GM23338 (cell line): ENCODE measurements around the gene RPS19BP1. TPM values are rescaled to one million over a fixed set of nuclear protein-coding genes. Genes with fewer than 3 reads are reported as not detected.

Source experiments
- ATAC-seq: fragments of 200-7000 bp; cut with Tn5 transposase; 3 replicates; pipeline ENCODE4 v1.9.1; 2020
- DNase-seq: peaks from one replicate; pipeline ENCODE4 v3.0.0-alpha.2; 2015; ENCODE audit warnings: low spot score
- H2AFZ ChIP-seq: fragments of 200-600 bp; sonication (generic); 2 replicates; pipeline ENCODE4 v1.8.0; 2016; ENCODE audit warnings: antibody characterized with exemption, mild to moderate bottlenecking, moderate library complexity
- H3F3A ChIP-seq: fragments of 200-600 bp; sonication (generic); replicated peaks from 2 replicates; pipeline ENCODE4 v1.8.0; 2017; ENCODE audit warnings: antibody characterized with exemption, mixed run types, low read depth
- H3K27ac ChIP-seq: fragments of 200-600 bp; sonication (generic); 2 replicates; pipeline ENCODE4 v1.6.1; 2016; ENCODE audit warnings: low read depth
- H3K27me3 ChIP-seq: fragments of 200-600 bp; sonication (generic); 2 replicates; pipeline ENCODE4 v1.8.0; 2016; ENCODE audit warnings: mild to moderate bottlenecking, mixed run types, moderate library complexity; ENCODE audit not compliant: insufficient read depth
- H3K36me3 ChIP-seq: fragments of 200-600 bp; sonication (generic); 2 replicates; pipeline ENCODE4 v1.8.0; 2016; ENCODE audit warnings: mild to moderate bottlenecking; ENCODE audit not compliant: insufficient read depth
- H3K4me1 ChIP-seq: fragments of 200-600 bp; sonication (generic); 2 replicates; pipeline ENCODE4 v1.8.0; 2016; ENCODE audit warnings: mild to moderate bottlenecking, moderate library complexity; ENCODE audit not compliant: insufficient read depth
- H3K4me2 ChIP-seq: fragments of 200-600 bp; sonication (generic); 2 replicates; pipeline ENCODE4 v1.7.1; 2017; ENCODE audit warnings: mixed run types
- H3K4me3 ChIP-seq: fragments of 200-600 bp; sonication (generic); 2 replicates; pipeline ENCODE4 v1.6.1; 2016; ENCODE audit warnings: mixed run types
- H3K79me2 ChIP-seq: fragments of 200-600 bp; sonication (generic); replicated peaks from 2 replicates; pipeline ENCODE4 v1.8.0; 2017; ENCODE audit warnings: mild to moderate bottlenecking; ENCODE audit not compliant: insufficient read depth
- H3K9me2 ChIP-seq: fragments of 200-600 bp; sonication (generic); 2 replicates; pipeline ENCODE4 v1.8.0; 2017; ENCODE audit not compliant: insufficient read depth
- H4K20me1 ChIP-seq: fragments of 200-600 bp; sonication (generic); replicated peaks from 2 replicates; pipeline ENCODE4 v1.8.0; 2017; ENCODE audit warnings: mild to moderate bottlenecking; ENCODE audit not compliant: insufficient read depth
- H3K27ac Mint-ChIP-seq: 2 replicates; pipeline ENCODE4 v1.8.0; 2020; ENCODE audit warnings: inconsistent platforms, mild to moderate bottlenecking, moderate library complexity, mixed read lengths
- H3K27me3 Mint-ChIP-seq: 3 replicates; pipeline ENCODE4 v1.8.0; 2022; ENCODE audit warnings: low read depth, mild to moderate bottlenecking, moderate library complexity, mixed read lengths, inconsistent platforms; ENCODE audit not compliant: insufficient read depth, poor library complexity
- H3K36me3 Mint-ChIP-seq: 3 replicates; pipeline ENCODE4 v1.8.0; 2021; ENCODE audit warnings: low read depth, mild to moderate bottlenecking, inconsistent platforms, moderate library complexity, mixed read lengths
- H3K4me1 Mint-ChIP-seq: 3 replicates; pipeline ENCODE4 v1.8.0; 2020; ENCODE audit warnings: mild to moderate bottlenecking, inconsistent platforms, mixed read lengths
- H3K4me3 Mint-ChIP-seq: 3 replicates; pipeline ENCODE4 v1.8.0; 2021; ENCODE audit warnings: moderate library complexity, mild to moderate bottlenecking, inconsistent platforms, mixed read lengths
- H3K9me3 Mint-ChIP-seq: 3 replicates; pipeline ENCODE4 v1.8.0; 2020; ENCODE audit warnings: moderate library complexity, mild to moderate bottlenecking, inconsistent platforms, mixed read lengths
- CREB1 ChIP-seq: fragments of 250-450 bp; sonication (Bioruptor Pico); IDR thresholded peaks from 2 replicates; pipeline ENCODE4 v1.5.0; 2020; ENCODE audit warnings: low read depth, mild to moderate bottlenecking, moderate library complexity
- CTCF ChIP-seq, 2 experiments: fragments of 200-600 bp in 1 of 2; sonication (generic) in 1 of 2; conservative IDR thresholded peaks; 2 replicates each; pipeline versions ENCODE4 v1.5.1 to v1.6.1; 2016 to 2017; ENCODE audit warnings: antibody characterized with exemption in 2 of 2, low read depth in 2 of 2, mild to moderate bottlenecking in 2 of 2, moderate library complexity in 1 of 2
- EZH2 ChIP-seq: fragments of 200-600 bp; sonication (generic); IDR thresholded peaks from one replicate; pipeline ENCODE4 v1.8.0; 2017; ENCODE audit warnings: antibody characterized with exemption, mild to moderate bottlenecking, low read depth; ENCODE audit not compliant: unreplicated experiment
- EZH2phosphoT487 ChIP-seq: fragments of 200-600 bp; sonication (generic); IDR thresholded peaks from one replicate; pipeline ENCODE4 v1.8.1; 2018; ENCODE audit warnings: antibody characterized with exemption; ENCODE audit not compliant: unreplicated experiment
- JUNB ChIP-seq: IDR thresholded peaks from one replicate; pipeline ENCODE4 v1.6.1; 2016; ENCODE audit warnings: antibody characterized with exemption; ENCODE audit not compliant: unreplicated experiment
- NANOG ChIP-seq: IDR thresholded peaks from 2 replicates; pipeline ENCODE4 v1.6.1; 2016; ENCODE audit warnings: antibody characterized with exemption, borderline replicate concordance
- POLR2AphosphoS5 ChIP-seq: IDR thresholded peaks from 2 replicates; pipeline ENCODE4 v1.6.1; 2016; ENCODE audit warnings: antibody characterized with exemption, low read depth
- REST ChIP-seq: IDR thresholded peaks from one replicate; pipeline ENCODE4 v1.6.1; 2018; ENCODE audit warnings: antibody characterized with exemption; ENCODE audit not compliant: unreplicated experiment
- STAT1 ChIP-seq: IDR thresholded peaks from one replicate; pipeline ENCODE4 v1.6.1; 2016; ENCODE audit warnings: antibody characterized with exemption; ENCODE audit not compliant: unreplicated experiment
- ZNF114 ChIP-seq: fragments of 250-450 bp; sonication (Bioruptor Pico); IDR thresholded peaks from 2 replicates; pipeline ENCODE4 v1.5.0; 2020; ENCODE audit warnings: mild to moderate bottlenecking, moderate library complexity
- ZNF331 ChIP-seq: fragments of 250-450 bp; sonication (Bioruptor Pico); IDR thresholded peaks from 2 replicates; pipeline ENCODE4 v1.5.0; 2020; ENCODE audit warnings: low read depth, mild to moderate bottlenecking, moderate library complexity
- ZNF462 ChIP-seq: fragments of 250-450 bp; sonication (Bioruptor Pico); IDR thresholded peaks from 2 replicates; pipeline ENCODE4 v1.5.0; 2020; ENCODE audit warnings: mild to moderate bottlenecking, moderate library complexity
- polyA plus RNA-seq: library from polyadenylated mRNA; unstranded; fragments of >200 nt; fragmentation: Nextera tagmentation; extraction: Ambion mirVana; gene quantifications from 2 replicates; pipeline ENCODE4 v1.2.1, GENCODE V29; 2016
- total RNA-seq: library from RNA; depleted of rRNA; stranded (reverse); fragments of >200 nt; shearing (Covaris generic); gene quantifications from 2 replicates; pipeline ENCODE4 v1.2.3, GENCODE V29; 2014
- TF ChIP-seq, protein P1 (sequence below): IDR thresholded peaks from 2 replicates; pipeline ENCODE4 v1.6.1; 2016; ENCODE audit warnings: antibody characterized with exemption

The RPS19BP1 gene
- total and polyA plus RNA-seq, 2 experiments from 2014 or later, result 153 to 215 TPM

GRCh38 chr22:39558950-39559349 is 26.4 kb upstream of the RPS19BP1 start:
- peaks cover 11% of the 10 kb centered on the region; the same call in 1 of the 2 replicates for H4K20me1 ChIP-seq
- H3K9me3 Mint-ChIP-seq, result no peaks in the 10 kb centered on the region
- H3K4me2 ChIP-seq, result no peak overlapping the region
- no peaks in the 10 kb centered on the region for H3K79me2 ChIP-seq
- no peak overlapping the region for H3K4me3 ChIP-seq
- ATAC-seq (no peak; the same call in 2 of the 3 replicates), DNase-seq (no peak)
- H2AFZ ChIP-seq, result no peak overlapping the region
- peaks cover 46% of the 10 kb centered on the region for H3K27me3 ChIP-seq
- peak overlapping the region; percentile 52 for H3K4me3 Mint-ChIP-seq
- H3K36me3 ChIP-seq, result no peaks in the 10 kb centered on the region
- H3K36me3 Mint-ChIP-seq, result no peaks in the 10 kb centered on the region
- H3K27ac ChIP-seq, result no peak overlapping the region
- no peak overlapping the region for H3K27ac Mint-ChIP-seq
- H3K4me1 ChIP-seq, result no peaks in the 10 kb centered on the region; the same call in 1 of the 2 replicates
- H3K27me3 Mint-ChIP-seq, result peaks cover 44% of the 10 kb centered on the region
- H3K9me2 ChIP-seq, result no peaks in the 10 kb centered on the region
- peaks cover 12% of the 10 kb centered on the region for H3K4me1 Mint-ChIP-seq
- no peak for TF ChIP-seq EZH2phosphoT487
- TF ChIP-seq NANOG, result no peak
- no peak for TF ChIP-seq CTCF (conservative IDR thresholded peaks at IDR 0.05; ENCODE audit: low read depth in 2 of 2)
- no peak for TF ChIP-seq POLR2AphosphoS5
- no peak for TF ChIP-seq ZNF114 (CRISPR knock-in tag)
- TF ChIP-seq JUNB, result no peak
- no peak for TF ChIP-seq ZNF462 (CRISPR knock-in tag)
- no peak for TF ChIP-seq ZNF331 (CRISPR knock-in tag)
- TF ChIP-seq STAT1, result no peak
- TF ChIP-seq, protein P1, sequence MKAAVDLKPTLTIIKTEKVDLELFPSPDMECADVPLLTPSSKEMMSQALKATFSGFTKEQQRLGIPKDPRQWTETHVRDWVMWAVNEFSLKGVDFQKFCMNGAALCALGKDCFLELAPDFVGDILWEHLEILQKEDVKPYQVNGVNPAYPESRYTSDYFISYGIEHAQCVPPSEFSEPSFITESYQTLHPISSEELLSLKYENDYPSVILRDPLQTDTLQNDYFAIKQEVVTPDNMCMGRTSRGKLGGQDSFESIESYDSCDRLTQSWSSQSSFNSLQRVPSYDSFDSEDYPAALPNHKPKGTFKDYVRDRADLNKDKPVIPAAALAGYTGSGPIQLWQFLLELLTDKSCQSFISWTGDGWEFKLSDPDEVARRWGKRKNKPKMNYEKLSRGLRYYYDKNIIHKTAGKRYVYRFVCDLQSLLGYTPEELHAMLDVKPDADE, result no peak
- TF ChIP-seq EZH2, result no peak
- no peak for TF ChIP-seq REST
- no peak for TF ChIP-seq CREB1 (CRISPR knock-in tag)
- peaks cover 8% of the 10 kb centered on the region; the same call in 1 of the 2 replicates for H3F3A ChIP-seq
